Urinary bladder (tissue), 4 donors: ENCODE measurements around the gene ZNF837. TPM values are rescaled to one million over a fixed set of nuclear protein-coding genes. Genes with fewer than 3 reads are reported as not detected.
"Not testable (repeated sequence)": the region's sequence is repeated elsewhere in the genome, so short reads cannot be mapped to it uniquely, and the experiment has no call there.

ENCODE experiments used
- DNase-seq: peaks from one replicate; pipeline ENCODE4 v3.0.0-alpha.2; 2015; ENCODE audit errors: extremely low spot score
- H3K27ac ChIP-seq: one replicate; pipeline ENCODE4 v1.5.1; 2013; ENCODE audit warnings: low read depth, mild to moderate bottlenecking, moderate library complexity
- H3K36me3 ChIP-seq: one replicate; pipeline ENCODE4 v1.6.1; 2013; ENCODE audit warnings: mild to moderate bottlenecking, moderate library complexity; ENCODE audit not compliant: insufficient read depth
- H3K4me1 ChIP-seq: one replicate; pipeline ENCODE4 v1.6.1; 2013; ENCODE audit warnings: mild to moderate bottlenecking, moderate library complexity; ENCODE audit not compliant: insufficient read depth
- H3K4me3 ChIP-seq: one replicate; pipeline ENCODE4 v1.5.1; 2013; ENCODE audit warnings: low read depth, low read length
- WGBS: extraction: QIAGEN DNeasy Blood & Tissue Kit; methylation state at CpG from one replicate; pipeline ENCODE4 v1.1.7; 2013; 5-methylcytosine and 5-hydroxymethylcytosine counted together
- polyA plus RNA-seq: library from polyadenylated mRNA; stranded (reverse); fragments of 200-250 nt; gene quantifications from one replicate; pipeline ENCODE4 v1.2.3, GENCODE V29; 2013
- total RNA-seq: library from RNA; depleted of rRNA; stranded (reverse); fragments of >200 nt; gene quantifications from one replicate; pipeline ENCODE4 v1.2.3, GENCODE V29; 2014
- donor health status: healthy with polysubstance abuse.
- donor health status: healthy.

The ZNF837 gene
- total and polyA plus RNA-seq, 2 donors, result 1.5 to 1.6 TPM

DNA sequence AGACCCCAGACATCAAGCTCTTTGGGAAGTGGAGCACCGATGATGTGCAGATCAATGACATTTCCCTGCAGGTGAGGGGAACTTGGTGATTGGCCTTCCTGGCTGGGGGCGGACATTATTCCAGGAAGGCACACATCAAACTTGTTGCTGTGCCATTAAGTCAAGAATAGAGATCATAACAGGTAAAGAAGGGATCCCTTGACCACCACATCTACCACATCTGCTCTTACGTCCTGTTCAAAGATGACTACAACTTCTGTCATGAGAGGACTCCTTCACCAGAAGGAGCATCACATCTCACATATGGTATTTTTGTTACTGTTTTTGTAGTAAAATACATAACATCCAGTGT, 7.3 kb upstream of the ZNF837 start:
- Histone ChIP-seq H3K36me3 (no peaks in the 10 kb centered on the region), H3K4me3 (peak overlapping the region; percentile 78), H3K27ac (no peak overlapping the region), H3K4me1 (peaks cover 2% of the 10 kb centered on the region)
- 84% methylated on average over 3 of the region's 3 CpGs for WGBS
- DNase-seq, result no peak

DNA sequence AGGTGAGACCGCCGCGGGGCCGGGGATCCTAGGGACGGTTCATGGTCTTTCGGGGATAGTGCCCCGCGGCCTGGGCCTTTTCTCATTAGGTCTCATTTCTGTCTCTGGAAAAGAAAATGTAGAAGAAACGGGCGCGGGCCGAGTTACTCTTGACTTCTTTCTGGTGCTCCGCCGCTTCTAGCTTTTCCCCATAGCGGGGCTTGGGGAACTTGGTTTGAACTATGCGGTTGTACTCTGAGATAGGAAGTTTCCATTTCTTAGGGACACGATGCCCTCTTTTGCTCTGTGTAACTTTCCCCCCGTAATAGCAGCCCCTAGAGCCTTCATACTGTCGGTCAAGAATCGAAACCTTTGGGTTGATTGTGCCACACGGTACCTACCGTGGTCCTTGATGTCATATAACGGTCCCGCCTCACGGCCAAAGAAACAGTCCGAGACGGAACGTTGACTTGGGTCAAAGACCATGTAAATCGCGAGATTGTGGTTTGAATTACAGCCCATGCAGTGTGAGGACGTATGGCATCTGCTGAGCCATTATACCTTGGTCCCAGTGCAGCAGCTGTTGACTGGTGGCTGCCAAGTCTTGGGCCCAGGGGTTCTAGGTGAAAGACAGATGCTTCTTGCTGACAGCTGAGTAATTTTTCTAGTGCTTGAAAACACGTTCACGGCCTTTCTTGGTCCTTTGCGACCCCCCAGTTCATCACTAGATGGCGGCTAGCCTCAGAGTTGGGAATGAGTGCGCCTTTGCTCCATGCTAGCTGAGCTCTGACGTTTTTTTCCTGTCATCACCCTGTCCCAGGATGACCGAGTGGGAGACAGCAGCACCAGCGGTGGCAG, 6.7 kb upstream of the ZNF837 start:
- H3K4me1 ChIP-seq, result peaks cover 2% of the 10 kb centered on the region
- H3K4me3 ChIP-seq, result peak overlapping the region; percentile 78
- 7% methylated on average over 39 of the region's 39 CpGs for WGBS
- H3K36me3 ChIP-seq, result no peaks in the 10 kb centered on the region
- H3K27ac ChIP-seq, result no peak overlapping the region
- no peak for DNase-seq

DNA sequence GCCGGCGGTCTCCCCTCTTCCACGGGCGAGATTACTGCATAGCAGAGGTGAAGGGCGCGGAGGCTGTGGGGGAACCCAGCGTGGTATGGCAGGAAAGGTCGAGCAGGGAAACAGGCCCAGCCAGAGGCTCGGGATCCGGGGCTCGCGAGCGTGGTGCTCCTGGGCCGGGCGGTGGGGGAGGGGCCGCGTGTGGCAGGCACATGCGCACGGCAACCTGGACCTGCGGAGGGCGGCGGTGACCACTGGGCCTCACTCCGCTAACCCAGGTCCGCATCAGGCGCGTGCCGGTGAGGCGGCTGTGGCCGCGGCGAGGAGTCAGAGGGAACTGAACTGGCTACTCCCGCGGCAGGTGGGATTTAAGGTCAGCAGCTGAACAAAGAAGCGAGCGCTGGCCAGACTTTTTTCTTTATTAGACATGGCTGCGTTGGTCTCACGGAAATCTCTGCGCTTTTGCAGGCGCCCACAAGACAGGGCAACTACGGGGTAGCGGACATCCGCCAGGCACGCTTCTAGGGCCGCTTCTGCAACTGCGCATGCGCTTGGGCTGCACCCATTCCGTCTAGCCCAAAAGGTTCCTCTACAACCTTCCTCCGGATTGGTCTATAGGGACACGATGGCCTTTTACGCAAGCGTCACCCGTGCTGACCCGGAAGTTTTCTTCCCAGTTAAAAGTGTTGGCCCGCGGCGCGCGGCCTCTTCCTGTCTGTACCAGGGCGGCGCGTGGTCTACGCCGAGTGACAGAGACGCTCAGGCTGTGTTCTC, 5.9 kb upstream of the ZNF837 start, which contains the start of gene RPS5:
TSS of gene RPS5 (plus strand) at position 694 of the 762 bp plus-strand sequence. CDS start 869 bp downstream, outside the sequence.
- Histone ChIP-seq H3K4me1 (peaks cover 2% of the 10 kb centered on the region), H3K36me3 (no peaks in the 10 kb centered on the region), H3K27ac (peak within 1 kb of the TSS; percentile 99), H3K4me3 (peak within 1 kb of the TSS; percentile 78)
- under 1% methylated on average over 64 of the region's 64 CpGs for WGBS
- peak; percentile 97 for DNase-seq

DNA sequence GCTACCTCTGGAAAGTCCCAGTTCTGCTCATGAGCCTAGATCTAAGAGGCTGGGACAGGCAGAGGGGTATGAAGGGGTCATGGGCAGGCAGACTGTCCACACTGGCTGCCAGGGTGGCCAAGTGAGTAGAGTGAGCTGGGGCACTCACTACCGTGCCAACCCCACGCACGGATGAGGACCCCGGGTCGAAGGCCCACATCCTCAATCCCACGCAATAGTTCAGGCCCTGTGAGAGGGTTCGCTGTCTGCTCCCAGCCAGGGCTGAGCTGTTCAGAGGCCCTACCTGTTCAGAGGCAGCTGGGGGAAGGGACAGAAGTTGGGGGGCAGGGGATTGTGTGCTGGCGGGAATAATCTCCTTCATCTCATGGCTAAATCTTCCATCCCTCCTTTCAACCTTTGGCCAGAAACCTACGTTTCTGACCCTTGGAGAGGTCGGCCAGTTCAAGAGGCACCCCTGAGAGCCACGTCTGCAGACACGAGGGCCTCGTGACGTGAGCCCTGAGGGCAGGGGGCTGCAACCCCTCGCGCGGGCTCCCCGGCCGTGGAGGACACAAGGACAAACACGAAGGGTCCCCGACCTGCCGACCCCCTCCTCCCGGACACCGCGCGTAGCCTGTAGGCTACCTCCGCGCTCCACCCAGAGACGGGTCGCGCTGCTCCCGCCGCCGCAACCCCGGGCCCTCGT, 5.2 kb upstream of the ZNF837 start:
- no peak for DNase-seq
- Histone ChIP-seq H3K36me3 (no peaks in the 10 kb centered on the region), H3K4me1 (peaks cover 2% of the 10 kb centered on the region), H3K4me3 (peak overlapping the region; percentile 78), H3K27ac (peak overlapping the region; percentile 99)
- WGBS, result 8% methylated on average over 36 of the region's 36 CpGs

DNA sequence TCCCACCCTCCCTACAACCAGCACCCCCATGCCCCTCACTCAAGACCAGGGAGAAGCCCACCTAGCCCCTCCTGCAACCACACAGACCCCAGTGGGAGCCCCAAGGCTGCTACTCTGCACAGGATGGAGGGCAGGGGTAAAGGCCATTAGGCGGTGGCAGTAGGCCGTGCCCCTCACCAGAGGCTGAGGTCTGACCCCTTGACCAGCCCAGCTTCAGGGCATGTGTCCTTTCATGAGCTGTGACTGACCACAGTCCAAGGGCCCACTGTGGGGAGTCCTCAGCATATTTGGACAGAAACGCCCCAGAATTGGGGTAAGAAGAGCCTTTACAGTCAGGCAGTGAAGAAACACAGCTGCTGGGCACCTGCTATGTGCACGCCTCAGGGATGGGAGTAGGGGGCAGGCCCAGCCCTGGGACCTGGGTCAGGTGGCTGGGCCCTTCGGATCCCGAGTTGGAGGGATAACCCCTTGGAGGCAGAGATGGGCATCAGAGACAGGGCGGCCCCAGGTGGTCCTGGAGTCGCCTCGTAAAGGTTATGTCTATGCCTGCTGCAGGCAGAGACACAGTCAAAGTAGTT, 4.6 kb upstream of the ZNF837 start:
- 75% methylated on average over 9 of the region's 9 CpGs for WGBS
- no peak for DNase-seq
- Histone ChIP-seq H3K36me3 (no peaks in the 10 kb centered on the region), H3K4me1 (peaks cover 2% of the 10 kb centered on the region), H3K27ac (peak overlapping the region; percentile 99), H3K4me3 (no peak overlapping the region)

DNA sequence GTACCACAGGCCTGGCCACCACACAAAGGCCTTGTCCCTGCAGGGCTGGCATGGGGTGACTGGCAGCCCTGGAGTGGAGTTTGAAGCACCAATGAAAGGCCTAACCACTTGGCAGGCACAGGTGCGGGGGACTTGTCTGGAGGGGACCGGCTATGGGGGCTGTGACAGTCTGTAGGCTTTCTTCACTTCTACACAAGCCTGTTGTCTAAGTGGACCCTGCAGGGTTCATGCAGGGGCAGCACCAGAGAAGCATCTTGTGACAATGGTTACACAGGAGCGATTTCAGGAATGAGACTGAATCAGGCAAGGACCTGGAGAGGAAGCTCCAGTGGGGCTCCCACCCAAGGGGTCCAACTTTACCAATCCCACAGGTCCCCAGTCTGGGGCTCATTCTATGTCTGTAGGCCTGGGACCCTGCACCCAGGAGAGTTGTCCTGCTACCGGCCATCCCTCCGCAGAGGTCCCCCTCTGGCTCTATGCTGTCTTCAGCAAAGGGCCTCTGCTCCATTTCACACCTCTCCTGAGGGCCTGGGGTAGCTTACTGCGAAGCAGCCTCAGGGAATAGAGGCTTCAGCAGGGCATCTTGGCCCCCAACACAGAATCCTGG, 2.3 kb upstream of the ZNF837 start:
- Histone ChIP-seq H3K36me3 (no peaks in the 10 kb centered on the region), H3K4me1 (peaks cover 2% of the 10 kb centered on the region), H3K27ac (no peak overlapping the region), H3K4me3 (no peak overlapping the region)
- 90% methylated on average over 6 of the region's 6 CpGs for WGBS
- no peak for DNase-seq

DNA sequence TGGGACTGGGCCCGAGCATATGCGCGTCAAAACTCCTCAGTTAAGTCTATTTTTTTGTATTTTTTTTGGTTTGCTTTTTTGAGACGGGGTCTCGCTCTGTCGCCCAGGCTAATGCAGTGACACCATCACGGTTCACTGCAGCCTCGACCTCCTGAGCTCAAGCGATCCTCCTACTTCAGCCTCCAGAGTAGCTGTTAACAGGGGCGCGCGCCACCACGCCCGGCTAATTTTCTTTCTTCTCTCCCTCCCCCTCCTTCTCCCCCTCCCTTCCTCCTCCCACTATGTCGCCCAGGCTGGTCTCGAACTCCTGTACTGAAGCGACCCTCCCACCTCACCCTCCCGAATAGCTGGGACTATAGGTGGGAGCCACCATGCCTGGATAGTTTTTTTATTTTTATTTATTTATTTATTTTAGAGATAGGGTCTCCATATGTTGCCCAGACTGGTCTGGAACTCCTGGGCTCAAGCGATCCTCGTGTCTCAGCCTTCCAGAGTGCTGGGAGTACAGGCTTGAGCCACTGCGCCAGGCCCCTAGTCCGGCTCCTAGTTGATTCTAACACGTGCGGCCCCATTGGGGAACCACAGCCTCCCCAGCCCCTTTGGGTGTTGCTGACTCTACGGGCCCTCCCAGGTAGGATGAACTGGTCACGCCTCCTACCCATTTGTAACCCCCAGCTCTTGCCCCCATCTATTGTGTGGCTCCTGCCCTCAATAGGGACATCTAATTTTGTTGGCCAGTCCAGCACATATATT, 806 bp upstream of the ZNF837 start:
- 28% methylated on average over 26 of the region's 26 CpGs for WGBS
- Histone ChIP-seq H3K4me1 (no peaks in the 10 kb centered on the region), H3K4me3 (peak overlapping the region; percentile 50), H3K27ac (peak overlapping the region; percentile 54), H3K36me3 (no peaks in the 10 kb centered on the region)
- no peak for DNase-seq

DNA sequence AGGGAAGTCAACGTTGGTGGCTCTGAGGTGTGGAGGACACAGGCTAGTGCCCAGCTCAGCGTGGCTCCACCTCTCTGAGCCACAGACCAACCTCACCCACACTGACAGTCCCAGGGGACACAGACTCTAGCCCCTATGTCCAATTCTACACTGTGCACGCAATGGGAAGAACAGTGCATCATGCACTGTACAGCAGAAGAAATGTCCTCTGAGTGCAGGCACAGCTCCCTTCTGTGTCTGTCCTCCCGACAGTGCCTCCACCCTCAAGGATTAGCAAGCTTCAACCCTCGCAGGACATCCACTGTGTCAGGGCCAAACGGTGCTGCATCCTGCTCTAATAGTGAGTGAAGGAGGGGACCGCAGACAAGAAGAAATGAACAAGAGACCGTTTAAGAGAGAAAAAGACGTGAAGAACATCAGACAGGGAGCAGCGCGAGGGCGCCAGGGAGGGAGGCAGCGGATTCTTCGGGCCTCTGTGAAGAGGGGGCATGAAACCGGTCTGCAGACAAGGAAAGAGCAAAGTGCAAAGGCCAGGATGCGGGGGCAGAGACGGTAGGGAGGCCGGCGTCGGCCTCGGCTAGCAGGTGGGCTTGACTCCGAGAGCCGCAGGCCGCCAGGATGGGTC, 681 bp downstream of the ZNF837 start:
- H3K4me1 ChIP-seq, result no peaks in the 10 kb centered on the region
- H3K27ac ChIP-seq, result peak overlapping the region; percentile 70
- DNase-seq, result no peak
- 5% methylated on average over 24 of the region's 24 CpGs for WGBS
- H3K36me3 ChIP-seq, result no peaks in the 10 kb centered on the region
- H3K4me3 ChIP-seq, result peak overlapping the region; percentile 67

DNA sequence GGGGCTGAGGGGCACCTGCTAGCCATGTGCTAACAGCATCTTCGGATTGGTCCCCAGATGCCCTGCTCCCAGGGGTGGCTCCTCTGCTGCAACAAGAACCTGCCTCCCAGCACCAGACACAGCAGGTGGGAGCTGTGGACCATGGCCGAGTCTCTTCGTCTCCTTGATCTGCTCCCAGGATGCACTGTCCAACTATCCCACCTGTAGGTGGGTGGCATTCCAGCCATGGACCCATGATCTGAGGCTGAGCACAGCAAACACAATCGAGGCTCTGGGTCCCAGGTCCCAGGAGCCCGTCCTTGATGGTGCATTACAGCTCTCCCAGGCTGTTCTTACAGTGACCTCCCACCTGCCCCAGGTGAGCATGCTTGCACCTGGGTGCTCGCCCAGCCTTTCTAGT, 1.6 kb downstream of the ZNF837 start:
- 96% methylated on average over 6 of the region's 6 CpGs for whole genome bisulfite sequencing
- no peak overlapping the region for H3K27ac ChIP-seq
- DNase-seq, result no peak
- no peak overlapping the region for H3K4me3 ChIP-seq
- no peaks in the 10 kb centered on the region for H3K36me3 ChIP-seq
- no peaks in the 10 kb centered on the region for H3K4me1 ChIP-seq

DNA sequence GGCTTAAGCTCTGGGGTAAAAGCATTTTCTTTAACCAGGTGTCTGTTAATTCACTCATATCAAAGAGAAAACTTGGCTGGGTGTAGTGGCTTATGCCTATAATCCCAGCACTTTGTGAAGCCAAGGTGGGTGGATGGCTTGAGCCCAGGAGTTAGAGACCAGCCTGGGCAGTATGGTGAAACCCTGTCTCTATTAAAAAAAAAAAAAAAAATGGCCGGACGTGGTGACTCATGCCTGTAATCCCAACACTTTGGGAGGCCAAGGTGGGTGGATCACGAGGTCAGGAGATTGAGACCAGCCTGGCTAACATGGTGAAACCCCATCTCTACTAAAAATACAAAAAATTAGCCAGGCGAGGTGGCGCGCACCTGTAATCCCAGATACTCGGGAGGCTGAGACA, 4.1 kb downstream of the ZNF837 start:
- H3K36me3 ChIP-seq, DNase-seq, H3K4me3 ChIP-seq, H3K27ac ChIP-seq, H3K4me1 ChIP-seq: not testable (repeated sequence)
- WGBS, result 75% methylated on average over 7 of the region's 7 CpGs

DNA sequence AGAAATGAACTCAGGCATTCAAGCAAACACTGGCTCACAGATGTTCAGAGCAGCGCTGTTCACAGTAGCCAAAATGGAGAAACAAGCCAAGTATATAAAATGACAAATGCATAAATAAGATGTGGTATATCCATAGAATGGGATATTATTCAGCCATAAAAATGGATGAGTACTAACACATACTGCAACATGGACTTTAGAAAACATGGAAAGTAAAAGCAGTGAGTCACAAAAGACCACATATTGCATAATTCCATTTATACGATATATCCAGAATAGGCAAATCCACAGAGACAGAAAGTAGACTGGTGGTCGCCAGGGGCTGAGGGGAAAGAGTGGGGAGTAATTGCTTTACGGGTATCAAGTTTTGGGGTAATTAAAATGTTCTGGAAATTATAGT, 6.6 kb downstream of the ZNF837 start:
- no peak for DNase-seq
- Histone ChIP-seq H3K27ac (no peak overlapping the region), H3K36me3 (no peaks in the 10 kb centered on the region), H3K4me1 (no peaks in the 10 kb centered on the region), H3K4me3 (no peak overlapping the region)
- WGBS, result 88% methylated on average over 4 of the region's 4 CpGs
